GM18520 (cell line): ENCODE data around the gene DAZL.

Experiments
- ATAC-seq: cut with Tn5 transposase; IDR thresholded peaks from one replicate; pipeline ENCODE4 v1.9.1; 2021; ENCODE audit not compliant: unreplicated experiment

The DAZL gene

GRCh38 chr3:16596352-16597032 is 8.7 kb downstream of the DAZL start:
- peak; percentile 45 for ATAC-seq

- no peak for ATAC-seq
Observed at GRCh38 chr3:16595778-16596177, 9.4 kb downstream of the DAZL start.

- peak; percentile 99 for ATAC-seq
Observed at GRCh38 chr3:16589867-16590624, 15.2 kb downstream of the DAZL start.

GRCh38 chr3:16589120-16589519 is 16.1 kb downstream of the DAZL start:
- ATAC-seq, result no peak

GRCh38 chr3:16587681-16588060 is 17.6 kb downstream of the DAZL start:
- ATAC-seq, result no peak

GRCh38 chr3:16587047-16587680 is 18.1 kb downstream of the DAZL start:
- no peak for ATAC-seq

GRCh38 chr3:16584880-16585279 is 20.3 kb downstream of the DAZL start:
- ATAC-seq, result no peak

GRCh38 chr3:16583551-16583950 is 21.7 kb downstream of the DAZL start:
- no peak for ATAC-seq

GRCh38 chr3:16570113-16570512 is 35.1 kb downstream of the DAZL start:
- ATAC-seq, result no peak

GRCh38 chr3:16568532-16568931 is 36.7 kb downstream of the DAZL start:
- ATAC-seq, result no peak

GRCh38 chr3:16568115-16568514 is 37.1 kb downstream of the DAZL start:
- ATAC-seq, result no peak

- no peak for ATAC-seq
Observed at GRCh38 chr3:16559653-16560365, 45.4 kb downstream of the DAZL start.

- no peak for ATAC-seq
Observed at GRCh38 chr3:16554126-16554525, 51.1 kb downstream of the DAZL start.

- no peak for ATAC-seq
Observed at GRCh38 chr3:16552757-16553156, 52.5 kb downstream of the DAZL start.

- ATAC-seq, result no peak
Observed at GRCh38 chr3:16551342-16551976, 53.8 kb downstream of the DAZL start.

GRCh38 chr3:16550676-16551341 is 54.4 kb downstream of the DAZL start:
- peak; percentile 64 for ATAC-seq

GRCh38 chr3:16550305-16550675 is 54.9 kb downstream of the DAZL start:
- ATAC-seq, result peak; percentile 4

GRCh38 chr3:16548721-16549120 is 56.5 kb downstream of the DAZL start:
- no peak for ATAC-seq

- no peak for ATAC-seq
Observed at GRCh38 chr3:16547561-16548357, 57.5 kb downstream of the DAZL start.
